GM18517 (cell line): ENCODE results near the gene PLPPR3.
"Not testable (repeated sequence)": the region's sequence is repeated elsewhere in the genome, so short reads cannot be mapped to it uniquely, and the experiment has no call there.

ENCODE experiments used
- ATAC-seq: cut with Tn5 transposase; IDR thresholded peaks from one replicate; pipeline ENCODE4 v1.9.1; 2021; ENCODE audit warnings: mild to moderate bottlenecking, moderate library complexity; ENCODE audit not compliant: unreplicated experiment

PLPPR3 gene

DNA sequence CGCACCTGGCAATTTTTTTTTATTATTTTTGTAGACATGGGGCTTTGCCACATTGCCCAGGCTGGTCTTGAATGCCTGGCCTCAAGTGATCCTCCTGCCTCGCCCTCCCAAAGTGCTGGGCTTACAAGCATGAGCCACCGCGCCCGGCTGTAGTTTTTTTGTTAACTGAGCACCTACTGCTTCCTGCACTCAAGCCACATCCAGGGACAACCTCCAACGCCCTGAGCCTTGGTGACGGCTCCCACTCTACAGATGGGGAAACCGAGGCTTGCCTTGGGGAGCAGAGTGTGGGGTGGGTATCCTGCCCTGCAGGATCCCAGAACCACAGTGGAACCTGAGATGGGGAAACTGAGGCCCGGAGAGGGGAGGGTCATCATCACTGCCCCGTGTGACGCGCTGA lies 33.4 kb upstream of the PLPPR3 start:
- no peak for ATAC-seq

DNA sequence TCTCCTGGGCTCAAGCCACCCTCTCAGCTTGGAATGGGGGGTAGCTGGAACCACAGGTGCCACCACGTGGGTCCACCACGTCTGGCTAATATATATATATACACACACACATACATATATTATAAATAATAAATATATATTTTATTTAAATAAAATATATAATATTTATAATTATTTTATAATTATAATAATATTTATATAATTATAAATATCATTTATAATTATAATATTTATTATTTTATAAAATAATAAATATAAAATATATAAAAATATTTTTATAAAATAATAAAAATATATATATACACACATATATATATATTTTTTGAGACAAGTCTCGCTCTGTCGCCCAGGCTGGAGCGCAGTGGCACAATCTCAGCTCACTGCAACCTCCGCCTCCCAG lies 32.8 kb upstream of the PLPPR3 start:
- no peak for ATAC-seq

DNA sequence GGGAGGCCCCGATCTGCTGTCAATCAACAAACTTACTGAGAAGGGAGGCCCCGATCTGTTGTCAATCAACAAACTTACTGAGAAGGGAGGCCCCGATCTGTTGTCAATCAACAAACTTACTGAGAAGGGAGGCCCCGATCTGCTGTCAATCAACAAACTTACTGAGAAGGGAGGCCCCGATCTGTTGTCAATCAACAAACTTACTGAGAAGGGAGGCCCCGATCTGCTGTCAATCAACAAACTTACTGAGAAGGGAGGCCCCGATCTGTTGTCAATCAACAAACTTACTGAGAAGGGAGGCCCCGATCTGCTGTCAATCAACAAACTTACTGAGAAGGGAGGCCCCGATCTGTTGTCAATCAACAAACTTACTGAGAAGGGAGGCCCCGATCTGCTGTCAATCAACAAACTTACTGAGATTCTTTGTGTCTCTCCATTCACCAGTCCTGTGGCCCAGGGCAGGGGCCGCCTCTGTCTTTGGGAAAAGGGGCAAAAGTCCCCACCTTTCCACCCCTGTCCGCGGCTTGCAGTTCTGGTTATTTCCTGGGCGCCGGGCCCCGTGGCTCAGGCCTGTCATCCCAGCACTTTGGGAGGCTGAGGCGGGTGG lies 32.0 kb upstream of the PLPPR3 start:
- not testable (repeated sequence) for ATAC-seq

DNA sequence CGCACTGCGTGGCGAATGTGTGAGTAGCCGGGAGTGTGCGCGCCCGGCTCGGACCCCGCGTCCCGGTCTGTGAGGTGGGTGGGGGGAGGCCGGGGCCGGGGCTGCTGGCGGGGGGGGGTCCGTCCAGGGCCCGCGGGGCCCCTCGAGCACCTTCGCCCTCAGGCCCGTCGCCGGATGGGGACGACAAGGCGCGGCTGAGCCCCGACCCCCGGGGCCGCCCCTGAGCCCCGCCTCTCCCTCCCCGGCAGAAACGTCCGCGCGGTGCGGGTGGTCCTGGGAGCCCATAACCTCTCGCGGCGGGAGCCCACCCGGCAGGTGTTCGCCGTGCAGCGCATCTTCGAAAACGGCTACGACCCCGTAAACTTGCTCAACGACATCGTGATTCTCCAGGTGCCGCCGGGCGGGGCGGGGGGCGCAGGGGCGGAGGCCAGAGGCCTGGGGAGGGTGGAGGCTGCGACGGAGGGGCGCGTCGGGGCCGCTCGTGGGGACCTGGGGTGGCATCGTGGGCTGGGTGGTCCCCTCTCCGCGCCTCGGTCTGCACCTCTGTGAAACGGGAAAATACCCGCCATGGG lies 31.3 kb upstream of the PLPPR3 start:
- no peak for ATAC-seq

DNA sequence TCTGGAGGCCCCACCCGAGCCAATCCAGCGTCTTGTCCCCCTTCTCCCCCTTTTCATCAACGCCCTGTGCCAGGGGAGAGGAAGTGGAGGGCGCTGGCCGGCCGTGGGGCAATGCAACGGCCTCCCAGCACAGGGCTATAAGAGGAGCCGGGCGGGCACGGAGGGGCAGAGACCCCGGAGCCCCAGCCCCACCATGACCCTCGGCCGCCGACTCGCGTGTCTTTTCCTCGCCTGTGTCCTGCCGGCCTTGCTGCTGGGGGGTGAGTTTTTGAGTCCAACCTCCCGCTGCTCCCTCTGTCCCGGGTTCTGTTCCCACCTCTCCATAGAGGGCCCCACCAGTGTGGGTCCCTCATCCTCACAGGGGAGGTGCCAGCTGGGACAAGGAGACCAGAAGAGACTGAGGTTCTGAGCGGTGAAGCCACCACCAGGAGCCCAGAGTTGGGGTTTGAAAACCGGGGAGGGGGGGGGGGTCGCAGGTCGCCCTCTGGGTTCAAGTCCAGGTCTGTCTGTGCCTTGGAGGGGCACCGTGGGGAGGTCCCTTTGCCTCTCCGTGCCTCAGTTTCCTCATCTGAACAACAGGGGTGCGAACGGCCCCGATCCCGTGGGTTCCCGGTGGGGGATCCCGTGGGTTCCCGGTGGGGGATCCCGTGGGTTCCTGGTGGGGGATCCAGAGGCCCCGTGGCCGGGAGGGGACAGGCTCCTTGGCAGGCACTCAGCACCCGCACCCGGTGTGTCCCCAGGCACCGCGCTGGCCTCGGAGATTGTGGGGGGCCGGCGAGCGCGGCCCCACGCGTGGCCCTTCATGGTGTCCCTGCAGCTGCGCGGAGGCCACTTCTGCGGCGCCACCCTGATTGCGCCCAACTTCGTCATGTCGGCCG lies 30.6 kb upstream of the PLPPR3 start, which contains the start of gene ELANE:
Gene ELANE, plus strand, starts transcription at position 168 of the 878 bp plus-strand sequence. Its CDS starts 26 bp downstream, at position 194.
- ATAC-seq: no peak

DNA sequence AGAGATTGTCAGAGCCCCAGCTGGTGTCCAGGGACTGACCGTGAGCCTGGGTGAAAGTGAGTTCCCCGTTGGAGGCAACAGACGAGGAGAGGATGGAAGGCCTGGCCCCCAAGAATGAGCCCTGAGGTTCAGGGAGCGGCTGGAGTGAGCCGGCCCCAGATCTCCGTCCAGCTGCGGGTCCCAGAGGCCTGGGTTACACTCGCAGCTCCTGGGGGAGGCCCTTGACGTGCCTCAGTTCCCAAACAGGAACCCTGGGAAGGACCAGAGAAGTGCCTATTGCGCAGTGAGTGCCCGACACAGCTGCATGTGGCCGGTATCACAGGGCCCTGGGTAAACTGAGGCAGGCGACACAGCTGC lies 29.2 kb upstream of the PLPPR3 start:
- no peak for ATAC-seq

DNA sequence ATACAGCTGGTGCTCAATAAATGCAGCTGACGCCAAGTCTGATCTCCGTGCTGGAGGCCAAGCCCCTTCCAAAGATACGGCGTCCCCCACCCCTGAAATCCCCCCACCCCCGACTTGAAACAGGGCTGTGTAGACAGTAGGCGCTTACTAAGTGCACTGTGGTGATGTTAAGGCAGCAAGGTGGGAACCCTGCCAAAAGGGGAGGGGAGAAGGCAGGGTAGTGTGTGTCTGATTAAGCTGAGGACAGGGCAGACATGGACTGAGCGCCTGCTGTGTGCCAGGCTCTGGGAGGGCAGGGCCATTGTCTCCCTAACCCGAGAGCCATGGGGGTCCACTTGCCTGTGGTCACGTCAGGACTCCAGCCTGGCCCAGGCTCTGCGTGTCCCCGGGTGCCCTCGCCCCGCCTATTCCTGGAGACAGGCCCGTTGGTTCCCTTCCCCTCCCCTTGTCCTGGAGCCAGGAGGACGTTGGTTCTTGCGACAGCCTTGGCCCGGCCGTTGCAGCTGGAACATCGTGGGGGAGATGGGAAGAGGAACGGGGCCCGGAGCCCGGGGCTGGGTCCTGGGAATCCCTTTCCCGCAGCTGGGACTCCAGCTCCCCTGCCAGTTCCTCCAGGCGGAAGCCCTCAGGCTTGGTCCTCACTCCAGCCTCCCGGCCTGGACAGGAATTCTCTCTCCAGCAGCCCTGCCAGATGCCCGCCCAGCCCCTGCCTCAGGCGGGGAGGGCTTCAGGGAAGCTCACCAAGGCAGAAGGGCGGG lies 28.6 kb upstream of the PLPPR3 start:
- no peak for ATAC-seq

DNA sequence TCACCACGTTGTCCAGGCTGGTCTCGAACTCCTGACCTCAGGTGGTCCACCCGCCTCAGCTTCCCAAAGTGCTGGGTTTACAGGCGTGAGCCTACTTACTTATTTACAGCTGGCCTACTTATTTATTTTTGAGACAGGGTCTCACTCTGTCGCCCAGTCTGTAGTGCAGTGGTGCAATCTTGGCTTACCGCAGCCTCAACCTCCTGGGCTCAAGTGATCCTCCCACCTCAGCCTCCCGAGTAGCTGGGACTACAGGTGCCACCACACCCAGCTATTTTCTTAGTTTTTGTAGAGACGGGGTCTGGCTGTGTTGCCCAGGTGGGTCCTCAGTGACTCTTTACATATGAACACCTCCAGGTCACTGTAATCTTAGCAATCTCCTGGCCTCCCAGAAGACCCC lies 27.4 kb upstream of the PLPPR3 start:
- ATAC-seq: not testable (repeated sequence)

DNA sequence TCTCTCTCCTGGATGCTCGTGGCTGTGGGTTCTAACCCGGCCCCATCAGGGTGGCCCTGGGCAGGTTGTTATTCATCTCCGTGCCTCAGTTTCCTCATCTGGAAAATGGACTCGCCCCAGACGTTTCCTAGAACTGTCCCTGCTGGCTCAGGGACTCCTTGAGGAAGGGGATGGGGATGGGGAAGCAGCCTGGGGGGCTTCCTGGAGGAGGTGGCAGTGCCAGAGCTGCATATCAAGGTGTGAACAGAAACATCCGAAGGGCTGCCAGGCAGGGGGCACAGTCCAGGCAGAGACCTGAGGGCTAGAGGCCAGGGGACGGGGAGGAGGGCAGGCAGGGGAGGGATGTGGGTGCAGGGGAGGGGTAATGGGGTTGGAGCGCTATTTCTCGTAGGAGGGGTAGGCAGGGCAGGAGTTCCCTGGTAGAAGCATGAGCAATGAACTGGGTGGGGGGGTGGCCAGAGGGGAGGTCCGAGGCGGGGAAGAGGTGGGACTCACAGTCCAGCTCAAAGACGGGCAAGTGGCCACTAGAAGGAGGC lies 26.7 kb upstream of the PLPPR3 start:
- no peak for ATAC-seq

DNA sequence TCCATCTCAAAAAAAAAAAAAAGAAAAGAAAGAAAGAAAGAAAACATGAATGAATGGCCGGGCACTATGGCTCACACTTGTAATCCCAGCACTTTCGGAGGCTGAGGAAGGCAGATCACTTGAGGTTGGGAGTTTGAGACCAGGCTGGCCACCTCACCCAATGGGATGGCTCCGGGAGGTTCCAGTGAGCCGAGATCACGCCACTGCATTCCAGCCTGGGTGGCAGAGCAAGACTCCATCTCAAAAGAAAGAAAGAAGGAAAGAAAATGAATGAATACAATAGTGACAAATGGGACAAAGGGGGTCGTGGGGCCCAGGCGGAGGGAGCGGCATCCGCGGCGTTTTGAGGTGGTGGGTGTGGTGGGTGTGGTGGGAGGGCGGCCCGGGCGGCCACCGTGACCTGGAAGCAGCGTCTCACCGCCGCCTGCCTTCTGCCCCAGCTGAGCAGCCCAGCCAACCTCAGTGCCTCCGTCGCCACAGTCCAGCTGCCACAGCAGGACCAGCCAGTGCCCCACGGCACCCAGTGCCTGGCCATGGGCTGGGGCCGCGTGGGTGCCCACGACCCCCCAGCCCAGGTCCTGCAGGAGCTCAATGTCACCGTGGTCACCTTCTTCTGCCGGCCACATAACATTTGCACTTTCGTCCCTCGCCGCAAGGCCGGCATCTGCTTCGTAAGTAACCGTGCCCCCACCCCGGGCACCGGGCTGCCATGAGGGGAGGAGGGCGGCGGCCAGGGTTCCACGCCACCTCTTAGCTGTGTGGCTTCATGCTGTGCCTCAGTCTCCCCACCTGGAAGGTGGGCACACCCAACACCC lies 24.2 kb upstream of the PLPPR3 start:
- ATAC-seq: no peak

DNA sequence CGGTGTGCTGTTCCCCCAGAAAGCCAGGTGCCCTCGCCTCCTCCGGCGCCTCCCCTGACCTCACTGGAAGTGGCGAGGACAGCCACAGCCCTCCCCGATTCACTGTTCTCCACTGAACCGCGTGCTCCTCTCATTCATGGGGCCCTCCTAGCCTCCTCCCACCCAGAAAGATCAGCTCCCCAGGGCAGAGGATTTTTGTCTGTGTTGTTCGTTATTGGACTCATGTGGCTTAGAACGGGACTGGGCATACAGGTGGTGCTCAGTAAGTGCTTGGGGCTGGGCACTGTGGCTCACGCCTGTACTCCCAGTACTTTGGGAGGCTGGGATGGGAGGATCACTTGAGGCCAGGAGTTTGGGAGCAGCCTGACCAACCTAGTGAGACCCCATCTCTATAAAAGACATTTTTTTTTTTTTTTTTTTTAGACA lies 22.8 kb upstream of the PLPPR3 start:
- ATAC-seq: no peak

DNA sequence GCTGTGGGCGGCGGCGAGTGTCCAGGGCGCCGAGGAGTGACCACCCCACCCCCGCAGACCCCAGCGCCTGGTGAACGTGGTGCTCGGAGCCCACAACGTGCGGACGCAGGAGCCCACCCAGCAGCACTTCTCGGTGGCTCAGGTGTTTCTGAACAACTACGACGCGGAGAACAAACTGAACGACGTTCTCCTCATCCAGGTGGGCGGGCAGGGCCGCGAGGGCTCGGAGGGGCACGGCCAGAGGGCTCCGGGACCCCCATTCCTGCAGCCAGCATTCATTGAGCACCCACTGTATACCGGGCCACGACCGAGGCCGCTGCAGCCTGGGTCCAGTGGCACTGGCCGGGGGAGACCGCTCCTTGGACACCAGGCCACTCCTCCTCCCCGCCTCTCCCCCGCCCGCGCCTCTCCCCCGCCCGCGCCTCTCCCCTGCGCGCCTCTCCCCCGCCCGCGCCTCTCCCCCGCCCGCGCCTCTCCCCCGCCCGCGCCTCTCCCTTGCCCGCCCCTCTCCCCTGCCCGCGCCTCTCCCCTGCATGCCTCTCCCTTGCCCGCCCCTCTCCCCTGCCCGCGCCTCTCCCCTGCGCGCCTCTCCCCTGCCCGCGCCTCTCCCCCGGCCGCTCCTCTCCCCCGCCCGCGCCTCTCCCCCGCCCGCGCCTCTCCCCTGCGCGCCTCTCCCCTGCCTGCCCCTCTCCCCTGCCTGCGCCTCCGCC lies 22.2 kb upstream of the PLPPR3 start:
- ATAC-seq: no peak

DNA sequence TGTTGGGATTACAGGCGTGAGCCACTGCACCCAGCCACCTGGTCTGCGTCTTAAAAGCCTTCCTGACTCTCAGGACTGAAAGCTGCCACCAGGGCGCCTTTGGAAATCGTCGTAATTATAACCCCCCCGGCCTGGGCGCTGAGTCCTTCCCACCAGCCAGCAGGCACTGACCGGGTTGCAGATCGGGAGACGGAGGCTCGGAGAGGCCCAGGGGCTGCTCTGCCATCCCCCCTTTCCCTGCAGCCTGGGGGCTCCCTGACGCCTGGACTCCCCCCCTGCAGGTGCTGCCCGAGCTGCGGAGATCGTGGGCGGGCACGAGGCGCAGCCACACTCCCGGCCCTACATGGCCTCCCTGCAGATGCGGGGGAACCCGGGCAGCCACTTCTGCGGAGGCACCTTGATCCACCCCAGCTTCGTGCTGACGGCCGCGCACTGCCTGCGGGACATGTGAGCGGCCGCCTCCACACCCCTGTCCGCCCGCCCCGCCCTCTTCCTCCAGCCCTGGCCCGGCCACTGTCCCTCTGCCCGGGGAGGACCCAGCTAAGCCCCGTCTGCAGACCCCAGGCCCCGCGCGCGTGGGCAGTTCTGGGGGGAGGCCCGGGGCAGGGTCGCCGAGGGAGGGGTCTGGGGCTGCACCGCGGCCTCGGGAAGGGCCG lies 21.6 kb upstream of the PLPPR3 start:
- ATAC-seq: no peak

DNA sequence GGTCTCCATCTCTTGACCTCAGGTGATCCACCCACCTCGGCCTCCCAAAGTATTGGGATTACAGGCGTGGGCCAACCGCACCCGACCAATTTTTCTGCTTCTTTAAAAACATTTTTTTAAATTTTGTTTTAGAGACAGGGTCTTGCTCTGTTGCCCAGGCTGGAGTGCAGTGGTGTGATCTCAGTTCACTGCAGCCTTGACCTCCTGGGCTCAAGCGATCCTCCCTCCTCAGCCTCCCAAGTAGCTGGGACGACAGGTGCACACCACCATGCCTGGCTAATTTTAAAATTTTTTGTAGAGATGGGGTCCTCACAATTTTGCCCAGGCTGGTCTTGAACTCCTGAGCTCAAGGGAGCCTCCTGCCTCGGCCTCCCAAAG lies 21.0 kb upstream of the PLPPR3 start:
- not testable (repeated sequence) for ATAC-seq

DNA sequence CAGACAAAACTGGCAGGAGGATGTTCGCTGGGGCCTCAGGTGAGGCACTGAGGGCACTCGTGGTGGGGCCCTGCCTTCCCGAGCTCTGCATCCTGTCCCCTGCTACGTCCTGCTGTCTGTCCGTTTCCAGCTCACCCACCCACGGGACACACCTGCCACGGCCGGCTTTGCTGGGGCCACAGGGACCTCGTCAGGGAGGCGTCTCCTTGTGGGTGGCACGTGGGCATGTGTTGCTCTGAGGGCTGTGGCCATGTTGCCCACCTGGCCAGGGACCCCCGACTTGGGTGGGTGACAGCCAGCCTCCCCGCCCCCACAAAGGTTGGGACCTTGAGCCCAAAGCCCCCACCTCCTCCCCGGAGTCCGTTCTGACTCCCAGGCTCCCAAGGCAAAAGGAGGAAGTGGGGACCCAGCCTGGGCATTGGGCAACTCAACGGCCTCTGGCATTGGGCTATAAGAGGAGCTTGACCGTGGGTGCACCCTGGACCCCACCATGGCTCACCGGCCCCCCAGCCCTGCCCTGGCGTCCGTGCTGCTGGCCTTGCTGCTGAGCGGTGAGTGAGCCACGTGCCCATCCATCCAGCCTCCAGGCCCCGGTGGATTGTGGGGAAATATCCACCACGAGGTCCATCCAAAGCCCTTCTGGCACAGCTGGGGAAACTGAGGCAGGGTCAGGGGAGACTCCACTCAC lies 18.9 kb upstream of the PLPPR3 start, which contains the start of gene PRTN3:
Gene PRTN3, plus strand, starts transcription at position 481 of the 688 bp plus-strand sequence. Its CDS starts 10 bp downstream, at position 491.
- ATAC-seq: no peak

DNA sequence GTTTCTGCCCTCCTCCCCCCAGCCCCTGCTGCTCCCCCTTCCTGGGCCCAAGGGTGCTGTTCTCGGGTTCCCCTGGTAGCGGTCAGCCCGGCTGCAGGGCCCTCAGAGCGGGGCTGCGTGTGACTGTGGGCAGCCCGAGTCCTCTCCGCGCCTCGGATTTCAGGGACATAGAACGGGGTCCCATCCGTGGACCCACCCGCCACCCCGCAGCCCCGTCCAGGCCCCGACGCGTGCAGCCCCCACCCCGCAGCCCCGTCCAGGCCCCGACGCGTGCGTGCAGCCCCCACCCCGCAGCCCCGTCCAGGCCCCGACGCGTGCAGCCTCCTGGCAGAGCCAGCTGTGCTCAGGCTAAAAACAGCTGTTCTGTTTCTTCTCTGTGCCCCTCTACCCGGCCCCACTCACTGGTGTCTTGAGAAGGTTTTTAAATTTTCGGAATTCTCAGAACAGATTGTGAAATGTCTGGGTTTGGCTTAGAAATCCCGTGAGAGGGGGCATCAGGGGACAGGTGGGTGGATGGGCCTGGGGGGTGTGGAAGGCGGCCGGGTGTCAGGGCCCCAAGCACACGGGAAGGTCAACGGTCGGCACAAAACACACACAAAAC lies 13.6 kb upstream of the PLPPR3 start:
- ATAC-seq: no peak

DNA sequence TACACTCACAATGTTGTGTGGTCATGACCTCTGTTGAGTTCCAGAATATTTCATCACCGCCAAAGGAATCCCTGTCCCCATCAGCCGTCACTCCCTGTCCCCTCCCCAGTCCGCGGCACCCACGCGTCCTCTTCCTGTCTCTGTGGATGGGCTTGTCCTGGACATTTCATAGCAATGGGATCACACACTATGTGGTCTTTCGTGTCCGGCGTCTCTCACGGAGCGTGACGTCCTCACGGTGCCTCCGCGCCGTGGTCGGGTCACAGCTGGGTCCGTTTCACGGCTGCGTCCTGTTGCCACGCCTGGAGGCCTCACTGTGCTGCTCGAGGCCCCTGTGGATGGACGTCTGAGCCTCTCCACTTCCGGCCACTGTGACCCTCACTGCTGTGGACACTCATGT lies 12.5 kb upstream of the PLPPR3 start:
- no peak for ATAC-seq
